Large intestine (tissue), 3 donors: ENCODE measurements around the gene ERC2. TPM values are rescaled to one million over a fixed set of nuclear protein-coding genes. Genes with fewer than 3 reads are reported as not detected.

ENCODE experiments used
- DNase-seq, 2 donors: peaks; one replicate each; pipeline versions ENCODE4 v3.0.0 to v3.0.0-alpha.2; 2013
- H3K27ac ChIP-seq: one replicate; pipeline ENCODE4 v1.5.1; 2013; ENCODE audit warnings: low read length
- H3K27me3 ChIP-seq: 2 replicates; pipeline ENCODE4 v1.6.1; 2013; ENCODE audit warnings: low read length; ENCODE audit not compliant: control insufficient read depth, insufficient read depth
- H3K36me3 ChIP-seq: 2 replicates; pipeline ENCODE4 v1.6.1; 2013; ENCODE audit warnings: low read length; ENCODE audit not compliant: control insufficient read depth, insufficient read depth
- H3K4me1 ChIP-seq: one replicate; pipeline ENCODE4 v1.6.1; 2013; ENCODE audit warnings: low read length; ENCODE audit not compliant: control insufficient read depth, insufficient read depth
- H3K4me3 ChIP-seq: one replicate; pipeline ENCODE4 v1.5.1; 2013; ENCODE audit warnings: low read length
- H3K9me3 ChIP-seq: one replicate; pipeline ENCODE4 v1.6.1; 2013; ENCODE audit warnings: mild to moderate bottlenecking, low read depth, low read length, moderate library complexity; ENCODE audit not compliant: control insufficient read depth
- WGBS: methylation state at CpG from one replicate; pipeline ENCODE4 v1.1.5; 2013; ENCODE audit warnings: low lambda C conversion rate; ENCODE audit not compliant: insufficient coverage; 5-methylcytosine and 5-hydroxymethylcytosine counted together
- polyA plus RNA-seq: library from polyadenylated mRNA; unstranded; fragments of 120-200 nt; gene quantifications from one replicate; pipeline ENCODE4 v1.2.1, GENCODE V29; 2013

ERC2 gene
- polyA plus RNA-seq, 1 donor, result 2.4 TPM

DNA sequence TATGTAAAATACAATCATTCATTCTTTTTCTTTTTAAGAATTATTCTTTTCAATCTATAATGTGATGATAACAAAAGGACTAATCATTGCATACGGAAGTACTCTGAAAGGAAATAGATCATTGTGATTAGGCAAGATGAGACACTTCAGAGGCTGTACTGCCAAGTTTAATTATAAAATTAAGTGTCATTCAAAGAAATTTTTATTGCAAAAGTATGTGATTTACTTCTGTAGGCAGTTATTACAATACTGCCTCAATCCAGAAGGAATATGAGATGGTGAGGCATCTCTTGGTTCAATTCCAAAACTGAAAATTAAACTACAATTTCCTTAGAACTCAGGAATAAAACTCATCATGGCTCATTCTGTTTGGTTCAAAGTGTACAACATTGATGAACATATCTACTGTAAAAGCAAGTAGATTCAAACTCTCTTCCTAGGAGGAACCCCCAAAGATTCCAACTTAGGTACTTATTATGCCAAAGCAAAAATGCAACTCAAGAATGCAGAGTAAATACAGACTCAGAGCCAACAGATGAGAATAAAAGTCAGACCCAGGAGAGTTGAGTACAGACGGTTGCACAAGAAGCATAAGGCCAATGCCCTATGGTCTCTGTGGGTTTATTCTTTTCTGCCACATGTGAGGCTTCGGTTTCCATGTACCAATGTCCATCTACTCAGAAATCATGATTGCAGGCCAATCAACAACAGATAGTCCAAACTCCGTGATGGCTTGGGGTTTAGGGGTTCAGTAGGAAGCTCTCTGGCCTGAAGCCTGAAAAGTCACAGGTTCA lies 862.6 kb downstream of the ERC2 start:
- no peak overlapping the region for H3K27ac ChIP-seq
- H3K36me3 ChIP-seq, result no peaks in the 10 kb centered on the region
- no CpG with 5 or more reads among the region's 4 CpGs for WGBS
- no peaks in the 10 kb centered on the region for H3K4me1 ChIP-seq
- peak; percentile 40 to 43 for DNase-seq
- H3K9me3 ChIP-seq, result no peaks in the 10 kb centered on the region
- H3K27me3 ChIP-seq, result peaks cover 5% of the 10 kb centered on the region
- H3K4me3 ChIP-seq, result no peak overlapping the region

DNA sequence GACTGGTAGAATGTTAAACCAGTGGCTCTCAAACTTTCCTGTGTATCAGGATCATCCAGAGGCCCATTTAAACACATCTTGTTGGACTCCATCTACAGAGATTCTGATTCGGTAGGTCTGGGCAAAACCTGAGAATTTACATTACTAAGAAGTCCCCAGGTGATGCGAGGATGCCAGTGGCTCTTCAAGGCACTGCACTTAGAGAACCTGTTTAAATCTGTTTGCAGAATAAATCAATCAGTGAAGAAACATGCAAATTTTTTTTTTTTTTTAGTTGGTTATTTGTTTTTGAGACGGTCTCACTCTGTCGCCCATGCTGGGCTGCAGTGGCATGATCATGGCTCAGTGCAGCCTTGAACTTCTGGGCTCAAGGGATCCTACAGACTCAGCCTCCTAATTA lies 863.4 kb downstream of the ERC2 start:
- H3K27ac ChIP-seq, result no peak overlapping the region
- 86% methylated on average over 1 of the region's 4 CpGs for WGBS
- no peaks in the 10 kb centered on the region for H3K4me1 ChIP-seq

GRCh38 chr3:55604402-55604801 lies 863.9 kb downstream of the ERC2 start:
- peaks cover 7% of the 10 kb centered on the region for H3K27me3 ChIP-seq
- H3K4me3 ChIP-seq, result no peak overlapping the region
- DNase-seq, result no peak
- no peak overlapping the region for H3K27ac ChIP-seq
- WGBS, result no CpG with 5 or more reads among the region's 2 CpGs
- no peaks in the 10 kb centered on the region for H3K9me3 ChIP-seq
- H3K4me1 ChIP-seq, result no peaks in the 10 kb centered on the region
- no peaks in the 10 kb centered on the region for H3K36me3 ChIP-seq

More for the DNA sequence above, 863.4 kb downstream of the ERC2 start:
- no peaks in the 10 kb centered on the region for H3K36me3 ChIP-seq
- peaks cover 7% of the 10 kb centered on the region for H3K27me3 ChIP-seq
- no peak for DNase-seq
- H3K4me3 ChIP-seq, result no peak overlapping the region
- H3K9me3 ChIP-seq, result no peaks in the 10 kb centered on the region

GRCh38 chr3:55601366-55602080 lies 866.7 kb downstream of the ERC2 start:
- WGBS, result no CpG with 5 or more reads among the region's 10 CpGs

DNA sequence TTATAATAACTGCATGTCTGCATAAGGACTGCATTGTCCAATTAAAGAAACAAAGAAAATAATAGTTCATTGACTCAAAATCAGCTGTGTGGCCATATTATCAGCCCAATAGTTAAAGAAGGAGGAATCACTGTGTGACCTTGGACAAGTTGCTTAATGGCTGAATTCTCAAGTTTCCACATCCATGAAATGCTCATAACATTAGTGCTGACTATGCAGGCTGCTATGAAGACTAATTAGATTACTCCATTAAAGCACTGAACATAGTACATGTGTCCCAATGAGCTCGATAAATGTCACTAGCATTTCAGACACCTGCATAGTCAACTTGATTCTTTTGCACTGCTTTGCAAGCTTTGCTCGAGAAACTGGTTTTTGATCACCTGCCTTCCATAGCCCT lies 870.0 kb downstream of the ERC2 start:
- H3K9me3 ChIP-seq, result no peaks in the 10 kb centered on the region
- WGBS, result no CpG with 5 or more reads among the region's 2 CpGs
- no peak overlapping the region for H3K4me3 ChIP-seq
- H3K27ac ChIP-seq, result no peak overlapping the region
- no peak for DNase-seq
- H3K4me1 ChIP-seq, result no peaks in the 10 kb centered on the region
- H3K36me3 ChIP-seq, result no peaks in the 10 kb centered on the region
- peaks cover 4% of the 10 kb centered on the region for H3K27me3 ChIP-seq

More at GRCh38 chr3:55601366-55602080, 866.7 kb downstream of the ERC2 start:
- no peaks in the 10 kb centered on the region for H3K4me1 ChIP-seq
- H3K27me3 ChIP-seq, result peaks cover 4% of the 10 kb centered on the region
- DNase-seq, result no peak
- no peaks in the 10 kb centered on the region for H3K9me3 ChIP-seq
- no peak overlapping the region for H3K27ac ChIP-seq
- H3K36me3 ChIP-seq, result no peaks in the 10 kb centered on the region
- no peak overlapping the region for H3K4me3 ChIP-seq

DNA sequence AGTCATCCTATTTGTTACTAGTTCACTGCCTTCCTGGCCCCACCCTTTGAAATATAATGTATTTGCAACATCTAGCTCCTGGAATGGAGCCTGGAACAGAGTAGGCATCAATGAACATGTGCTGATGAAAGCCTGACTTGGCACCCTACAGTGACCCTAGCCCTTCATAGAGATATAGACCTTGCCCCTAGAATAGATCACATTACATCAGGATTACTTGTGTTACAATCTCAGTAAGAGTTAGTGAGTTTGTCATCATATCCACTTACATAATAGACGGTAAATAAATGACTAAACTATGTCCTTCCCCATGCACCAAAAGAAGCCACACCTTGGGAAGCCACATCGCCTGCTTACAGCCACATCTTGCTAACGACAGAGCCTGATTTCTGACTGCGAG lies 870.6 kb downstream of the ERC2 start:
- Histone ChIP-seq H3K27me3 (peaks cover 4% of the 10 kb centered on the region), H3K9me3 (no peaks in the 10 kb centered on the region), H3K36me3 (no peaks in the 10 kb centered on the region), H3K4me1 (no peaks in the 10 kb centered on the region), H3K27ac (no peak overlapping the region), H3K4me3 (no peak overlapping the region)
- WGBS, result 100% methylated on average over 1 of the region's 4 CpGs
- no peak for DNase-seq

DNA sequence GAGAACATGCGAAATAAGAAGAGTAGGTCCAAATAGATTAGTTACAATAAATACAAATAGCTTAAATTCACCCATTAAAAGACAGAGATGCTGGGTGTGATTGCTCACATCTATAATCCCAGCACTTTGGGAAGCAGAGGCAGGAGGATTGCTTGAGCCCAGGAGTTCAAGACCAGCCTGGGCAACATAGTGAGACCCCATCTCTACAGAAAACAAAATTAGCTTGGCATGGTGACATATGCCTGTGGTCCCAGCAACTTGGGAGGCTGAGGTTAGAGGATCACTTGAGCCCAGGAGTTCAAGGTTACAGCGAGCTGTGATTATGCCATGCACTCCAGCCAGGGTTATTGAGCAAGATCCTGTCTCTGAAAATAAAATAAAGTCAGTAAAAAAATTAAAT lies 872.1 kb downstream of the ERC2 start:
- WGBS, result 100% methylated on average over 1 of the region's 2 CpGs
- no peak for DNase-seq
- H3K27ac ChIP-seq, result no peak overlapping the region

GRCh38 chr3:55595420-55595819 lies 872.8 kb downstream of the ERC2 start:
- Histone ChIP-seq H3K36me3 (no peaks in the 10 kb centered on the region), H3K27me3 (peaks cover under 1% of the 10 kb centered on the region), H3K9me3 (no peaks in the 10 kb centered on the region), H3K27ac (no peak overlapping the region), H3K4me3 (no peak overlapping the region), H3K4me1 (no peaks in the 10 kb centered on the region)
- WGBS, result no CpG with 5 or more reads among the region's 4 CpGs
- no peak for DNase-seq

More for the DNA sequence above, 872.1 kb downstream of the ERC2 start:
- Histone ChIP-seq H3K4me3 (no peak overlapping the region), H3K27me3 (peaks cover 2% of the 10 kb centered on the region), H3K4me1 (no peaks in the 10 kb centered on the region), H3K9me3 (no peaks in the 10 kb centered on the region), H3K36me3 (no peaks in the 10 kb centered on the region)

GRCh38 chr3:55592572-55592971 lies 875.7 kb downstream of the ERC2 start:
- no peaks in the 10 kb centered on the region for H3K27me3 ChIP-seq
- no peak overlapping the region for H3K4me3 ChIP-seq
- no peaks in the 10 kb centered on the region for H3K36me3 ChIP-seq
- H3K9me3 ChIP-seq, result no peaks in the 10 kb centered on the region
- DNase-seq, result no peak
- 60% methylated on average over 2 of the region's 5 CpGs for WGBS
- peaks cover 4% of the 10 kb centered on the region for H3K4me1 ChIP-seq
- H3K27ac ChIP-seq, result no peak overlapping the region

DNA sequence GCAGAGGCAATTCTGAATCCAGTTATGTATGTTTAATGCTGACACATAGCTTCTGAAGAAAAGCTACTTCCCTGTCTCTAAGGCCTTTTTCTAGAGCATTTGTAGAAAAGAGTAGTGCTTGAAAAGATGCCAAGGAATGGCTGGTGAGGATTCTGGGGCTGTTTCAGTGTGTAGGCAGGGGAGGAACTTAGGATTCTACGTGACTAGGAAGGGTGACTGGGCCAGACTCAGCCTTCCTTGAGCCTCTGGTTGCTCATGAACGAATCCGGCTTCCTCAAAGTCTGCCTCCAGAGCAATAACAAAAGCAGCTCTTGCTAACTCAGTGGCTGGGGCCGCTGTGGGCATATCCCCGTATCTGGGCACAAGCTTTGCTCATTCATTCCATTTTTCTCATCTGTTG lies 876.4 kb downstream of the ERC2 start:
- DNase-seq, result no peak
- no peaks in the 10 kb centered on the region for H3K36me3 ChIP-seq
- H3K27me3 ChIP-seq, result no peaks in the 10 kb centered on the region
- H3K4me1 ChIP-seq, result peaks cover 4% of the 10 kb centered on the region
- no CpG with 5 or more reads among the region's 5 CpGs for WGBS
- H3K4me3 ChIP-seq, result no peak overlapping the region
- no peak overlapping the region for H3K27ac ChIP-seq
- no peaks in the 10 kb centered on the region for H3K9me3 ChIP-seq
